ENCODE results near the gene NR2E3.

NR2E3 gene

DNA sequence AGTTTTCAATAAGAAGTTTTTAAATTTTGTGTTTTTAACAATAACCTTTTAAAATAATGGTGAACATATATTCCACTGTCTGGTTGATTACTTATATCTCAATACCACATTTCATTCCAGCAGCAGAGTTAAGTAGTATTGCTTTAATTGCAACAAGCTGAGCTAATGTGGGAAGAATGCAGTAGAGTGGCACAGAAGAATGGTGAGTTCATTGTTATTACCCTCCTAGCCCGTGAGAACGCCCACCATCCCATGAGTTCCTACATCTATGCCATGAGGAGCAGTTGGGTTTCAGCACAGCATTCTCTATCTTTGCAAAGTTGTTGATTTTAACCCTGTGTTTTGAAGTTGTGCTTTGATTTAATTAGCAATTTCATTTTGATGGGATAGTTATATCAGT is 17.8 kb upstream of the NR2E3 start:
- DNase-seq: no peak

DNA sequence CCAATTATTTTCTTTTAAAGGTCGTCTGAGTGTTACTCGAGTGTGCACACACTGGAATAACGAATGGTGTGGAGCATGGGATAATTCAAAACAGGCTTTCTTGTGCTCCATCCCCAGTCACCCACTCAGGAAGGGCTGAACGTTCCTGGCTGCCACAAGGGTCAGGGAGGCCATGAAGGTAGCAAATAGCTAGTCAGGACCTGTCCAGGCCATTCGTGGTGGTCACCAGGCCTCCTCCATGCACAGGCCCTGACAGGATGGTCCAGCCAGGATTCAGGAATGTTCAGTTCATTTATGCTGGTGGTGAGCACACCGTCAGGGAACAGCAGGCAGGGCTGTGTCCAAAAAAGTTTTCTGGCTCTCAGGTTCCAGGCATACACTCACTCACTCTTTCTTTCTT is 11.7 kb upstream of the NR2E3 start:
- no peak for DNase-seq

DNA sequence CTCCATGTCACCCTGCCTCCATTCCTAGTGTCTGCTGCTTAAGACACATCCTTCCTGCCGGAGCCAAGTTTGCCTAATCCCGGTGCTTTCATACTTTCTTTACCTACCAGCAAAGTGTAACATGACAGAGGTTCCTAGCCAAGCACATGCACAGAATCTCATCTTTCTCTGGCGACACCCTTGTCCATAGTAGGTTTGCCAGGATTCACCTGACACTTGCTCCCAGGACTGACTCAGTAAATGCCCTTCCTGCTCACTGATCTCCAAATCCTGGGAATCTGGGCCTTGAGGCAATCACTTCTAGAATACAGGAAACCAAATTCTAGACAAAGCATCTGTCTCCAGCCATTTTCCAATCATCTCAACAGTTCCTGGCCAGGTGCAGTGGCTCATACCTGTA is 10.2 kb upstream of the NR2E3 start:
- DNase-seq: no peak

DNA sequence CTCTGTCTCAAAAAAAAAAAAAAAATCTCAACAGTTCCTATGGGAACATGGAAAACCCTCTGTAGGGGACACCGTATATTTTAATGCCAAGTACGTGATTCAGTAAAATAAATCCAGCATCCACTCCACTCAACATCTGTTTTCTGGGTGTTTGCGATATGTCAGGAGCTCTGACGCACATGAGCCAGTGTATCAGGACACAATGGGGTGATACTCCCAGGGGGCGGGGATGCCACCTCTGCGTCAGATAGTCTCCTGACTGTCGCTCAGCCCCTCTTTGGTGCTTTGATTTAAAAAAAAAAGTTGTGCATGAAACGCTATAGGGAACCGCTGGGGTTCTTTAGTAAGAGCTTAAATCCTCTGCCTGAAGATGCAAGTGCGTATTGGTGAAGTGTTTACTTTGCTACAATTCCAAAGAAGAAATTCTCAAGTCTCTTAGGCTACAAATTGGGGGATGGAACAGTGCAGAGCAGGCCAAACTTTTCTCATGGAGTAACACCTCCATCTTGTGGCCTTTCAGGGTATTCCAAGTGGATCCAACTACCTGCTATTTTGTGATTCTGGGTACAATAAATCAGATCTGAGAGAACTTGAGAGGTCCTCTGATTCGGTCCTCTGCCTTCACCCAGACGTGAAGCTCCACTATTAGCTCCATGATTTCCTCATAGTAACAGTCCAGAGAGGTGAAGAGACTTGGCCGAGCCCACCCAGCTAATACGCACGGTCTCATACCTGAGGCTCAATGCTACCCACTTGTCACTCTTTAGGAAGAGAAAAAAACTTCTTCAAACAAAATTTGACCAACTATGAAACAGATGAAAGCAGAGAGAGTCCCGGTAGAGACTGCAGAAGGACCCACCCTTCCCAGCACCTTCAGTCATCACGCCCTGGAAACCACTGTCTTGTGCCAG is 9.3 kb upstream of the NR2E3 start:
- DNase-seq: peak; percentile 5

- DNase-seq: no peak
Measured at GRCh38 chr15:71801935-71802655, 8.3 kb upstream of the NR2E3 start.

- no peak for DNase-seq
Measured at GRCh38 chr15:71802770-71803169, 7.6 kb upstream of the NR2E3 start.

- DNase-seq: no peak
Measured at GRCh38 chr15:71804226-71804625, 6.1 kb upstream of the NR2E3 start.

DNA sequence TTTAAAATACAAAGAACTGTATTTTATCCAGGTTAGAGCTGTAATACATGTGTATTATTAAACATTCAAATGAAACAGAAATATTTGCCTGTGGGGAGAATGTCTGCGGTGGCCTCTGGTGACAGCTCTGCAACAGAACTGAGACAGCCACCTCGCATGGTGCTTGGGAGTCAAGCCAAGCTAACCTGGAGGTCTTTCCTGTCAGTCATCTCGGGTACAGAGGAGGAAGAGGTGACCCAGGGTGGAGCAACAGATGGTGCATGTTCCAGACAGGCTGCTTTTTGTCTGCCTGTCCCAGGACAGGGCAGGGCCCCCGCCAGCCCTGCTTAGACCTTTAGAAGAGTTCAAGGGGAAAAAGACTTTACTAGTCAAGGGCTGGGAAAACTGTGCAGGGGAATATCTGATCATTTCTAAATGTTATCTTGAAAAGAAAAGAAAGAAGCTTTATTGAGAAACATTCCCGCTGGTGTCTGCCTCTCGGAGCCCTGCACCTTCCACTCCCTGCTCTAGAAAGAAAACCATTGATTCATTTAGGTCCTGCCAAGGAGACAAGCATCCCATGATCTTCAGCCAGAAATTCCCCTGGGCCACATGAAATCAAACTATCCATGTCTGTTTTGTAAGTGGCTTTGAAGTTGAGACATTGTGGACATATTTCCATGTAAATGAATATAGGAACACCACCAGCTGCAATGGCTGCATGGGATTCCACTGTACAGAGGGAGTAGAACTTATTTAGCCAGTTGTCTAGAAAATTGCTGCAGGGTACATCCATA is 5.5 kb upstream of the NR2E3 start:
- no peak for DNase-seq

- no peak for DNase-seq
Measured at GRCh38 chr15:71806452-71806931, 3.9 kb upstream of the NR2E3 start.

- no peak for DNase-seq
Measured at GRCh38 chr15:71807125-71807629, 3.2 kb upstream of the NR2E3 start.

GRCh38 chr15:71807691-71808091 is 2.7 kb upstream of the NR2E3 start:
- no peak for DNase-seq

DNA sequence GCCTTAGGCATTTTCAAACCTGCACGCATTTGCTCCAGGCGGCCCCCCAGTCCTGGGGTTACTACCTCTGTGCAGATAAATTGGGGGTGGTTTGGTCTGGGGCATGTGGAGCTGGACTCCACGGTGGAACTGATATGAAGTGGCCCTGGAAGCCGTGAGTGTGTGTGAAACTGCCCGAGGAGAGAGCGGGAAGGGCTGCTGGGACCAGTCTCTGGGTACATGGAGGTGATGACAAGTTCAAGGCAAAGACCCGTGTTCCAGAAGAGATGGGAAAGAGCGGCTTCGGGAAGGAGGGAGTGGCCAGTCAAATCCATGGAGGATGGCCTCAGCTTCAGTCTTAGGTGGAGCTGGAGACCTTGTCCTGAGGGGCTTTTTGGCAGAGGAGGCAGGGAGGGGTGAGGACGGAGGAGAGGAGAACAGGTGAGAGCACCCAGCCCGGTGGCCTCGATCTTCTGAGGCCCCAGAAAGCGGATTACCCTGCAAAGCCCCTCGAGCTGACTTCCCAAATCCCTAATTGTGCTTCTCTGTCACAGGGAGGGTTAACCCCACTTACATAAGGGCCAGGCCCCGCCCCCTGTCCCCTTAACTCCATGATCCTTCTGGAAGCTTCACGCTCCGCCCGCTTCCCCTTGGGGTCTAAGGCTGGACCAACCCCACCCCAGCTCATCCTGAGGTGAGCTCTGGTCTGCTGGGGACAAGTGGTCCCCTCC is 1.9 kb upstream of the NR2E3 start:
- no peak for DNase-seq

GRCh38 chr15:71809346-71809745 is 1.0 kb upstream of the NR2E3 start:
- no peak for DNase-seq

DNA sequence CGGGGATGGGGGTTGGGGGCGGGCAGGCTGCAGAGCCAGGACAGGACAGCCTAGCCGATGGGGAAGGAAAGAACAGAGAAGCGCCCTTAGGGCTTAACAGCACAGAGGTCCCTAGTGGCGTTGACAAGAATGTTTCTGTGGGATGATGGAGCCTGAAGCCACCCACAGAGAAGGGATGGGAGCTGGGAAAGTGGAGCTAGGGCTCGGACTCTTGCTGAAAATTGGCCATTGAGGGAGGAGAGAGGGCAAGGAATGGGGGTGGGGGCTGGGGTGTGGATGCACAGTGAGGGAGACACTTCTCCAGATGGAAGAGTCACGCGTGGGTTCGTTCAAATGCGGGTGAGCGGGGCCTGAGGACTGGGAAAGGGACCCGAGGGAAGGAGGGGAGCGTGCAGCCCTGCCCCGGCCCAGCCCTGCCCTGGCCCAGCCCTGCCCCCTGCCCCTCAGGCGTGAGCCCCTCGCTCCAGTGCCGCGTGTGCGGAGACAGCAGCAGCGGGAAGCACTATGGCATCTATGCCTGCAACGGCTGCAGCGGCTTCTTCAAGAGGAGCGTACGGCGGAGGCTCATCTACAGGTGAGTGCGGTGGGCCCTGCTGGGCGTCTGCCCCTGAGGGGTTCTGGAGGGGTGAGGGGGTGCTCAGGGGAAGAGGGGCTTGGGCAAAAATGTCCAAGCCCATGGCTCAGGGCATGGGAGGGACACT is 832 bp downstream of the NR2E3 start:
- no peak for DNase-seq

DNA sequence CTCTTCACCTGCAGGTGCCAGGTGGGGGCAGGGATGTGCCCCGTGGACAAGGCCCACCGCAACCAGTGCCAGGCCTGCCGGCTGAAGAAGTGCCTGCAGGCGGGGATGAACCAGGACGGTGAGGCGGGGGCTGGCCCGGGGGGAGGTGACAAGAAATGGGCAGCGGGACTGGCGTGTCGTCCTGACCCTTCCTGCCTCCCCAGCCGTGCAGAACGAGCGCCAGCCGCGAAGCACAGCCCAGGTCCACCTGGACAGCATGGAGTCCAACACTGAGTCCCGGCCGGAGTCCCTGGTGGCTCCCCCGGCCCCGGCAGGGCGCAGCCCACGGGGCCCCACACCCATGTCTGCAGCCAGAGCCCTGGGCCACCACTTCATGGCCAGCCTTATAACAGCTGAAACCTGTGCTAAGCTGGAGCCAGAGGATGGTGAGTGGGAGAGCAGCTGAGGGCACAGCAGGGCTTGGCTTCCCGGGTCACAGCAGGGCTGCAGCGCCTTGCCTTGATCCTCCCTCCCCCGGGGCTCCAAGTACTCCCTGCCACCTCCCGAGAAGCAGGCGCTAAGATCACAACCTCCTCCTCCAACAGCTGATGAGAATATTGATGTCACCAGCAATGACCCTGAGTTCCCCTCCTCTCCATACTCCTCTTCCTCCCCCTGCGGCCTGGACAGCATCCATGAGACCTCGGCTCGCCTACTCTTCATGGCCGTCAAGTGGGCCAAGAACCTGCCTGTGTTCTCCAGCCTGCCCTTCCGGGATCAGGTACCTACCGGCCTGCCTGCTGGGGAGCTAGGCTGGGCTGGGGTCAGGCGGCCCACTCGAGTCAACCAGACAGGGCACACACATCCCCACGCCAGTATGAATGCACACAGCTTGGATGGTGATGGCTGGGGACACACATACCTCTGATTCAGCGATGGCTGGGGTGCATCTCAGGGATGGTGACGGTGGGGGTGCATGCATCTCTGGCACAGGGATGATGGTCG is 1.7 kb downstream of the NR2E3 start:
- DNase-seq: no peak

GRCh38 chr15:71812966-71813722 is 2.8 kb downstream of the NR2E3 start:
- DNase-seq: no peak

DNA sequence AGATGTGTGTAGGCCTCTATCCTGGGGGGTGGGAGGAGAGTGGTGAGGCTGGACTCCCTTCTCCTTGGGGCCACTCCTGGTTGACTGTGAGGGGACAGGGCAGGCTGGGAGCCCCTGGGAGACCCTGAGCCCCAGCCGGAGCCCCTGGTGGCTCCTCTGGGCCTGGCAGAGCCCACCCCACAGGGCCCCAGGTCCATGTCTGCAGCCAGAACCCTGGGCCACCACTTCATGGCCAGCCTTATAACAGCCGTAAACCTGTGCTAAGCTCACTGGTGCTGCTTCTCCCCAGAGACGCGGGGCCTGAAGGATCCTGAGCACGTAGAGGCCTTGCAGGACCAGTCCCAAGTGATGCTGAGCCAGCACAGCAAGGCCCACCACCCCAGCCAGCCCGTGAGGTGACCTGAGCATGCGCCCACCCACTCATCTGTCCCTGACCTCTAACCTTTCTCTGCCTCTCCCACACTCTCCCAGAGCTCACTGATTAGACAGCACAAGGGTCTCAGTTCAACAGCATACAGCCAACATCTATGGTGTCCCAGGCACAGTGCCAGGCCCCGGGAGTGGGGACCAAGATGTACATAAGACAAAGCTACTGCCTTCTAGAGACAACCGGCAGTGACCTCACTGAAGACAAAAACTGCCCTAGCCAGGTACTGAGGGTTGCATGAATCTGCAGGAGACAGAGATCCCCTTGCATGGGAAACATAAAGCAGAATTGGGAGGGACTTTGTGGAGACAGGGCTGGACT is 3.5 kb downstream of the NR2E3 start:
- no peak for DNase-seq

- no peak for DNase-seq
Measured at GRCh38 chr15:71815301-71815700, 4.9 kb downstream of the NR2E3 start.

- DNase-seq: no peak
Measured at GRCh38 chr15:71817351-71817750, 7.0 kb downstream of the NR2E3 start.

All from CD4-positive, alpha-beta T cell treated with Interleukin-6 for 4 hours (primary cell).